Stimulated activated CD8-positive, alpha-beta memory T cell treated with anti-CD3 and anti-CD28 coated beads, Interleukin-4, amount 100 ng/mL, for 24 hours (primary cell): ENCODE measurements around the gene C2orf76.

Source experiments
- DNase-seq: peaks from one replicate; pipeline ENCODE4 v3.0.0-alpha.2; 2020; ENCODE audit warnings: low read depth

The C2orf76 gene

DNA sequence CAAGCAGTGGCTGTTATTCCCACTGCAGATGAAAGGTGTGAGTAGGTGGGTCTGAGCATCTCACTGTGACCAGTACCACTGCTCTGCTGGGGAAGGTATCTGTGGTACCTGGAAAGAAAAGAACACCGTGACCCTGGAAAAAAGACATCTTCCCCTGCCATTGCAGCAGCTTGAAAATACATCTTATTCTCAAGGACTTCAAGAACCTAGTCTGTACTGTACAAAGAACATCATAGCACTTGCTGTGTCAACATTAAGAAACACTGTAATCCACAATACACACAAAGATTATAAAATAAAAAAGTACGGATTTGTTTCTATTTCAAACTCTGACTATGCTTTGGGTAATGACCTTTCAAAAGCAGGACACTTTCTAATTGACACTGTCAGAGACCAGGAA lies 28.9 kb downstream of the C2orf76 start:
- DNase-seq, result no peak

DNA sequence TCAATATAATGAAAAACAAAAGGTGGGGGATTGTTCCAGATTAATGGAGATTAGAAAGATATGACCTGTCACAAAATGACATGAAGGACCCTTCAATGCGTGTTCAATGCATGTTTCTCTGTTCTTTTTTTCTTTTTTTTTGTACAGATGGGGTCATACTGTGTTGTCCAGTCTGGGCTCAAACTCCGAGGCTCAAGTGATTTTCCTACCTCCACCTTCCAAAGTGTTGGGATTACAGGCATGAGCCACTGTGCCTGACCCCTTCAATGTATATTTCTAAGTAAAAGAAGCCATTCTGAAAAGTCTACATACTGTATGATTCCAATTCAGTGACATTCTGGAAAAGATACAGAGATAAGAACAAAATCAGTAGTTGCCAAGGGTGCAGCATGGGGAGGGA lies 32.8 kb downstream of the C2orf76 start:
- DNase-seq, result no peak

DNA sequence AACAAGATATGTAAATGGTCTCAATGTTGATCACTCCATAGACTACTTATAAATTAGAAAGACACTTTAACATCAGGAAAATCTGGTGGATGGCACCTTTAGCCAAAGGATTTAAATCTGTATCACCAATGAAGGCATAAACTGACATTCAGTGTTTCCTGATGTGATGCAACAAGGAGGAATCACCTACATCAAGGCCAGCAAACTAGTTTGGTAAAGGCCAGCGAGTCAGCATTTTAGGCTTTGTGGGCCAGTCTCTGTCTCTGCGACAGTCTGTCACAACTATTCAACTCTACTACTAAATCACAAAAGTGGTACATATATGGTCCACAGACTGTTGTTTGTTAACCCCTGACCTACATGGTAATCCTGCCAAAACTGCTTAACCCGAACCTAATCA lies 33.3 kb downstream of the C2orf76 start:
- DNase-seq, result no peak

DNA sequence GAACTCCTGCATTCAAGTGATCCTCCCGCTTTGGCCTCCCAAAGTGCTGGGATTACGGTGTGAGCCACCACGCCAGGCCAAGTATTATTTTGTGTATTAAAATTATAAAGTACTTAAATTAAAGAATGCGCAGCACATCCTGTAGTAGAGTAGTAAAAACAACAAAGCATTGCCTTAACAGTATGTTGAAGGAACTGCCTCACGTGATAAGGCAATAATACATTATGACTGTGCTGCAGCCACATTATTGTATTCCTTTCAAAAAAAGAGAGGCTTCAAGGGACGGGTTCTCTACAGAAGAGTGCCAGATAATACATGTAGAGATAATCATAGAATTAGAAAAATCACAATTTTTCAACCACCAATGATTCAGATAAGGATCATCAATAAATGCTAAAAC lies 33.7 kb downstream of the C2orf76 start:
- no peak for DNase-seq

DNA sequence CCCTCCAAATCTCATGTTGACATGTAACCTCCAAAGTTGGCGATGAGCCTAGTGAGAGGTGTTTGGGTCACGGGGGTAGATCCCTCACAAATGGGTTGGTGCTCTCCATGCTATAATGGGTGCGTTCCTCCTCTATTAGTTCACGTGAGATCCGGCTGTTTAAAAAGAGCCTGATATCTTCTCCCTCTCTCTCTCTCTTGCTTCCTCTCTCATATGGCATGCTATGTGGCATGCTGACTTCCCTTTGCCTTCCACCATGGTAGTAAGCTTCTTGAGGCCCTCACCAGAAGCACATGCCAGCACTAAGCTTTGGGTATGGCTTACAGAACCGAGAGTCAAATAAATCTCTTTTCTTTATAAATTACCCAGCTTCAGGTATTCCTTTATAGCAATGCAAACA lies 39.2 kb downstream of the C2orf76 start:
- no peak for DNase-seq

DNA sequence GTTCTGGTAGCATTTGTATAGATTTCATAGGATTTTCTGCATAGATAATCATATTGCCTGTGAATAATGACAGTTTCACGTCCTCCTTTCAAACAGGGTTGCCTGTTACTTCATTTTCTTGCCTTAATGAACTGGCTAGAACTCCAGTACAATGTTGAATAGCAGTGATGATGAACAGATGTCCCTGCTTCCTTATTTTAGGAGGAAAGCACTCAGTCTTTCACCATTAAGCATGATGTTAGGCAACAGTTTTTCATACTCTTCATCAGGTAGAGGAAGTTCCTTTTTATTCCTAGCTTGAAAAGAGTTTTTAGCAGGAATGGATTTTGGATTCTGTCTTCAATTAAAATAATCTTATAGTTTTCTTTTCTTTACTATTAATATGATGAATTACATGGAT lies 39.7 kb downstream of the C2orf76 start:
- no peak for DNase-seq

DNA sequence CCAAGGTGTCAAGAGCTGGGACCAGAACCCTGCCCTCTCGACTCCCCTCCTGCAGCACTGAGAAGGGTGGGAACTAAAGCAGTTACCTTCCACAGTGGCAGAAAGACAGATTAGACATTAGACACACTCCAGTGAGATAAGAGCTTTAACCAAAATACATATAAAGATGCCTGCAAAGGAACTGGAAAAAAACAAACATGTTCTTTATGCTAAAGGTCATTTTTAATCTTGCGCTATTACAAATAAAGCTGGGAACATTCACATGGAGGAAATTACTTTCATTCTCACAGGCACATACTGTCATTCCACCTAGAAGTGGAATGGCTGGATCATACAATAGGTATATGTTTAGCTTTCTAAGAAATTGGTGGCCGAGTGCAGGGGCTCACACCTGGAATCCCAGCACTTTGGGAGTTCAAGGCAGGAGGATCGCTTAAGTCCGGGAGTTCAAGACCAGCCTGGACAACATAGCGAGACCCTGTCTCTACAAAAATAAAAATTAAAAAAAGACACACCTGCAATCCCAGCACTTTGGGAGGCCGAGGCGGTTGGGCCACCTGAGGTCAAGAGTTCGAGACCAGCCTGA lies 41.9 kb downstream of the C2orf76 start:
- DNase-seq, result no peak

DNA sequence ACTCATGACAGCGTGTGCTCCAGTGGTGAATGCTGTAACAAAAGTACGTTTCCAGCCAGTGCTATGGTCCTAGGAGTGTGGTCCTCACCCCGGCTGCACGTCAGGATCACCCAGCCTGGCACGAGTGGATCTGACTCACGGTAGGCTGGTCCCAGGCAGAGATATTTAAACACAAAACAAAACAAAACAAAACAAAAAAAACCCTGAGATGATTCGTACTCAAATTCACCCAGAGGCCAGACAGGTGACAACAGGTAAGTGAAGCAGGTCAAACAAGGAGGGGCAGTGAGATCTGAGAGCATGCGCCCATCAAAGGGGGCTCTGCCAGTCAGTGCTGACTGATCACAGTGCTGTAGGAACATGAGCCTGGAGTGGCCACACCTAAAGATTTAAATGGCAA lies 43.2 kb downstream of the C2orf76 start:
- DNase-seq, result no peak

DNA sequence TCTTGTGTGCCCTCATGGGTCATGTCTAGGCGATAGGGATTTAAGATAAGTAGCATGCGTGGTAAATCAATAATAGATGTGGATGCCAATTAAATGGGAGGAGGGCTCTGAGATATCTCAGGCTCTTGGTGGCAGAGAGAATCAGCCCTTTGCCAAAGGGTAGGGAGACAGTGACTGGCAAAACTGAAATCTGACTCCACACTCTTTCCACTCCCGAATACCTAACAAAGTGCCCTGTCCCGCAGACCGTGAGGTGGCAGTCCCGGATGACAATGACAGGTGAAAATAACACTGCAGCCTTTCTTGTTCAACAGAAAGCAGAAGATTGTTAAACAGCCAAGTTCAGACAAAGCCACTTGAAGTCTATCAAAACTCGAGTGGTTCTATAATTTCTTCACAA lies 47.0 kb downstream of the C2orf76 start:
- DNase-seq, result no peak

DNA sequence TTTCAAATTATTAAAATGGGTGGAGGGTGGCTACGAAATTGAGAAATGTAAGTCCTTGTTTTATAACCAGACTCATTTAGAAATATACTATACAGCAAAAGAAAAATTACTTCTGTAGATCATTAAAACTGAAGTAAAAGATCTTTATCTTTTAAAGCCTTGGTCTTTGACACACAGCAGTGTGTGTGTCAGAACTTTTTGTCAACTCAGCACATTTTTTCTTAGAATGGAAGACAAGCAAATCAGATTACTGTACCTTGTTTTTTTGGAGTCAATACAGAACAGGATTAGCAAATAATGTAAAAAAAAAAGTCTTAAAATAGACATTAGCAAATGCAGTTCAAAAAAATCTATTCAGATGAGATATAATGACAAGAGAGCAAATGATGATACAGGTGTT lies 49.1 kb downstream of the C2orf76 start:
- no peak for DNase-seq

DNA sequence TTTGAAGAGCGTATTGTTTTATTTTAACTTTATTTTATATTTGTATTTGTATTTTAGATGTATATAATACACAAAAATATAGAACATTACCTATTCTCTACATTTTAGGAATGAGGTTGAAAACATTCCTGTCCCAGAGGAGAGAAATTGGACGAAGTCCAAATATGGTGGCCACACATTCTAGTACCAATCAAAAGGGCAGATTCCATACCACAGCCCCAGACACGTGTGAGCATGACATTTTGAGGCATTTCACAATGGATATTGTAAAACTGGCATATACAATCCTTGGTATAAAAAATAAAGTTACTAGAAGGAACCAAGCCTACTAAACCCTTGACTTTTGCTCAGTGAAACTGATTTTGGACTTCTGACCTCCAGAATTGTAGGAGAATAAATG lies 50.6 kb downstream of the C2orf76 start:
- DNase-seq, result no peak

DNA sequence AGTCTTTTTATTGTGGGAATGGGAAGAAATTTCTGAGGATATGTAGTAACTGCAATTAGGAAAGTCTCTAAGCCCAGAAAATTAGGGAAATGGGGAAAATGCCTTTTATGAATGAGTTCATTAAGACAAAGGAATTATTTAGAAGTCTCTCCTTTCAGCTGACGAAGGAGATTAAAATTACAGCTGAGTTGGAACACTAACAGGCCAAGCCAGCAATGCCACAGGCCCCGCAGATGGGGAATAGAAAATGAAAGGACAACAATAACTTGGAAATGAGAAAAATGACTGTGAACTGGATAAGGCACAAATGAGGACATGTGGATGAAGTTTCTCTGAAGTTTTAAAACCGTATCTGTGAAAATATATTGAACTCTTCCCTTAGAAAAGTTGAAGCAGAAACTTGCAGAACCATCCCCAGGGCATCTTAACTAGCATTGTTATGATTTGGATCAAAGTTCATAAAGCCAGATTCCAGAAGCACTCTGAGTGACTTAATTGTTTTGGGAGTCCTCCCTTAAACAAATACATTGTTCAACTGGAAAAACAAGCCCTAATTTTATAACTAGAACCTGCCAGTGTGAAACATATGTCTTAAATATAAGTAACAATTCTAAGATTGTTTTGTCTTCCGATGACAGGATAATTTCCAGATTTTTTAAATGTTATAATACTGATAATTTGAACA lies 51.3 kb downstream of the C2orf76 start:
- DNase-seq, result no peak

DNA sequence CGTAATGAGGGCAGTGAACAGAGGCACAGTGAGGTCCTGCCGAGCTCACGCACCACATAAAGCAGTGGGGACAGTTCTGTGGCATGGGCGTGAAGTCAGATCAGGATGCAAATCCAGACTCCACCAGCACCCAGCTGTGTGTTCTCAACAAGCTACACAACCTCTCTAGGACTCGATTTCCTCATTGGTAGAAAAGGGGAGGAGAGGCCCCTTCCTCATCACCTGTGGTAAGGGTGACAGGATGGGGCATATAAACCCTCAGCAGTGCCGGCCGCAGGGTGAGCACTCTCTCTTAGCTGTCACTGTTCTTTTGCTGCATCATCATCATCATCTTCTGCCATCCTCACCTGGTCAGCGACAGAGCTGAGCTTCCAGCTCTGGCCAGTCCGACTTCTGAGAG lies 54.8 kb downstream of the C2orf76 start:
- DNase-seq, result no peak

DNA sequence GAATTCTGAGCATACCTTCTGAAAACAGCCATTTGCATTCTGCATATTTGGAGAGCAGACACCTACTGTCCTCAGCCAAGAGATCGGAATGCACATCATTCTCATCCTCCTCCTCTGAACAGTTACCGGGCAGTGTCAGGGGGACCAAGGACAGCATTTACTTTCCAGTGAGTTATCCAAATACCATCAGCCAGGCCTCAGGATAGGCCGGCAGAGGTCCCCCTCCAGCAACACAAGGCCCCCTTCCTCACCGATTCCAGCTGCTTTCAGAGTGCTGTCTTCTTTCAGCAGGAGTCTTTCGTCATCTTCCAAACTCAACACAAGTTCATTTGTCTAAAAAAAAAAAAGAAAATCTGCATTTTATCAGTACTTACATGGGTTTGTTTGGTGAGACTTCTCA lies 55.3 kb downstream of the C2orf76 start:
- no peak for DNase-seq

DNA sequence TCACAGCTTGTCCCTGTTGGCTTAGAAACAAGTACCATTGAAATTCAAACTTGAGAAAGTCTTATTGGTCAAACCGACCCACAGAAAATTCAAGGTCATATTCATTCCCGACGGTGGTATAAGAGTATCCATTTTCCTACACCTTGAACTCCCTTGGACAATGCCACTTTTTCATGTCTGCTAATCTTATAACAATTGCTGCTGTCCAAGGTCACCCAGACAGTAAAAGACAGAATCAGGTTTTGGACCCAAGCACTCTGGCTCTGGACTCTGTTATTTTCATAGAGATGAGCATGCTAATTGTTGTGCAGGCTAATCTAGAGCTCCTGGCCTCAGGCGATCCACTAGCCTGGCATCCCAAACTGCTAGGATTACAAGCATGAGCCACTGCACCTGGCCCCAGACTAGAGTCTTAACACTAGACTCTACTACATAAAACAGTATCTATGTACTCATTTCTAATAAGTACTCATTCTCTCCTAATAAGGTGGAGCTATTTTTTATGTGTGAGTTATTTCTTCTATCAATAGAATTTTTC lies 57.8 kb downstream of the C2orf76 start:
- DNase-seq, result no peak

DNA sequence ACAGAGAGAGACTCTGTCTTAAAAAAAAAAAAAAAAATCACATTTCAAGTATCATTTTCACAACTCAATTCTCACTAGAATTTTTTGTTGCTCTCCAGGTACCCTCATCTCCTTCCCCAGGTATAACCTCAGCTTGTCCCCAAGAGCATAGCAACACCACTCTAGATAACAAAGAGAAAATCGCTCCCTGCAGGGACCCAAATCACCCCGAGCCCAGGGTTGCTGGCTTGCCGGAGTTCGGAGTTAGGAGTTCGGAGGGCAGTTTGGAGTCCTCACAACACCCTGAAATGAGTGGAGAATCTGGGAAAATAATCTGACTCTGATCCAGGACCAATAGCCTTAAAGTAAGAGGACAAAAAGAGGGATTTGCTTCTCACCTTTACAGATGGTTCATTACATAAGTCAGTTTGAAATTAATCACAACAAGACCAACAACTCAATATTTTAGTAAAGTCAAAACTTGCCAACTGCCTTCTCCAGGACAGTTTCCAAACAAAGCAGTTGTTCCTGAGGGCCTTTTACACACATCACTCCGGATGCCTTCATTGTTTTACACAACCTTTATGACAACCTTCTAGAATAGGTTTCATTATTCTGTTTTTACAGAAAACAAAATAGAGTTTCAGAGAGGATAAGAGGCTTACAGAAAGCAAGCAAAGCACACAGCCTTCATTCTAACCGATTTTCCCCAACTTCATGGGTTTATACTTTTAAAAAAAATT lies 59.1 kb downstream of the C2orf76 start:
- DNase-seq, result no peak

DNA sequence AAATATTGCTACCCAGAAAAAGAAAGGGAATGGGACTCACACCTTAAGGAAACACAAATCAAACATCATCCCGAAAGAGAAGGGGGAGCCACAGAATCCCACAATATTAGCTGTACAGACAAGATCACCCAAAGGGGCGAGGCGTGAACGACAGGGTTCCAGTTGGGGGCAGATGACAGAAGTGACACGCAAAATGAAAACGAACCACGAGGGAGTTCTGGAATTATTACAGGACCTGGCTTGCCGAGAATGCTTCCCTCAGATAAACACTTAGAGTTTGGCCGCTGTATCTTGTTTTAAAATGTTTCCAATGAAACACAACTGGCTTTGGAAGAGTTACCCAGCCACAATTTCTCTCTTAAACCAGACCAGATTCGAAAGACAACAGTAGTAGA lies 60.4 kb downstream of the C2orf76 start:
- DNase-seq, result no peak

DNA sequence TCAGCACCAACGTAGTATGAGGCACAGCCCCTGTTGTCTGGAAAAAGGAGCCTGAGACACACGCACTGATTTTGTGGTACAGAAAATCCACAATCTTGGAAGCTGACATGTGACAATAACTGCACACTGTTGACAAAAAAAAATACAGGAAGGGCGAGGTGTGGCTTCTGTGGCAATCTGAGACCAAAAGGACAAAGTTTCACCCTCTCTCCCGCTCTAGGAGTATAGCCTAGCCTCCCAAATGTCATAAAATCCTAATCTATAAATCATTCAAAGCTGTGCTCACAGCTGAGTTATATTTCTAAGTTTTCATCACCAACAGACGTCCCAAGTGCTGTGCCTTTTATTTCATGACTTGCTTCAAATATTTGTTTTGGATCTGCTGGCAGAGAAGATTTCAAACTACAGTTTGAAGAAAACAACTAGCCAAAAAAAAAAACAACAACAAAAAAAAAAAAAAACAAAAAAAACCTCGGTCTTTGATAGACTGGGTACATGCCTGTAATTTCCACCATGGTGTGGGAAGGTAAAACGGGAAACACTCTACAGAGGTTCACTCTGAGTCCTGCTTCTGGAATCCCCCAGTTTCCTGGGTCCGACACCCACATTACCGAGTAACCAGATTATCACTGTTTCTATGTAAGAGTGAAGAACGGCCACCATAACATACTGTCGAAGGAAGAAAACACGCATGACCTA lies 61.0 kb downstream of the C2orf76 start:
- DNase-seq, result no peak

DNA sequence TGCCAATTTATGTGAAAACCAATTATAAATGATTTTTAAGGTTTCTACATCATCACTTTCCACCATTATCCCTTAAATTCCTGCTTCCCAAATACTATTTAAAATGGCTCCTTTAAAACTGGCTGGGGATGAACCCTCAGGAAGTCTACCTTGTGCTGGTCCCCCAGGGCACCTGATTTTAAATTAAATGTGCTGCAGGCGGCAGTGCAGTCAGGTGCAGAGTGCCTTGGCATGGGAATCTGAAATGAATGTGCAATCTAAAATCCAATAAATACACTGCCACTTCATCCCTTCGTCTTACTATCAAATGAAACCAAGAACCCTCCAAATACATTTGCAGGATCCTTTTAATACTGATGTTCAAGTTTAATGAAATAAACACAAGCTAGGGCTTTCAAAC lies 61.8 kb downstream of the C2orf76 start:
- no peak for DNase-seq

DNA sequence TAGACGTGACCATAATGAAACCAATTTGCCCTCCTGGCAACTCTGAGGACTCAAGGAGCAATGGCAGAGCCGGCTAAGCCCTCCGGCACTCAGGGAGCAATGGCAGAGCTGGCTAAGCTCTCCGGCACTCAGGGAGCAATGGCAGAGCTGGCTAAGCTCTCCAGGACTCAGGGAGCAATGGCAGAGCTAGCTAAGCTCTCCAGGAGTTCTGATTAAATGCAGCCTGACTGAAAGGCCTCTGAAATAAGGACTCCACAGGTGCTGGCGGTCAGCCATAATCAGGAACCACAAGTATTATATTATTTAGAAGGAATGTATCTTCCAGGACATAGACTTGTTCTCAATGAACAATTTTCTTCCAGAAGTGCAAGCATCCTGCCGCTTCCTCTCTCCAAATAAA lies 65.2 kb downstream of the C2orf76 start:
- no peak for DNase-seq

DNA sequence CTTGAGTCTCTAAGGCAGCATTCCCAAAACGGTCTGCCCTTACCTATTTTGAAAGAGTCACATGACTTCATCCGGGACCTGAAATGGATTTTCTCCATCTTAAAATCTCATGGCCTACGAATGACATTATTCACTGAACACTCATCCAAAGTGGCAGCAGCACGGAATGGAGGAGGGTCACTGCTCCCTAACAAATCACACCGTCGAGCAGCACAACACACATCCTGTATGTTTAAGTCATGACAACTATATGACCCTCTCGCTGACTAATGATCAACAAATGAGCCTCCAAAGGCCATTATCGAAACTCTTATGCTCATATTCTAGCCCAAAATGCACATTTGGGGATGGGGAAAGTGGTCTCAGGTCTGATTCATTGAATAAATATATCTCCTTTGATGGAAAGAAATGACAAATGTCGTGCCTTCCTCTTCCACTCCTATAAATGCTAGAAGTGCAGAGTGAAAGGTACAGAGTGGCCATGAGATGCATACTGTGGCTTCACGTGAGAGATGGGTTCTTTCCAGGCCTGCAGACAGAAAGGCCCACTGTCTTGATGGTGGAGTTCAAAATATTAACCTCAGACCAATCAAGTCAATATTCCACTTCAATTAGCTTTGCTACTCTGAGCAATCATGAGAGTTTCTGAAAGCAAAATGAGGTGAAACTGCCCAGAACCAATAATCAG lies 70.8 kb downstream of the C2orf76 start:
- DNase-seq, result no peak

DNA sequence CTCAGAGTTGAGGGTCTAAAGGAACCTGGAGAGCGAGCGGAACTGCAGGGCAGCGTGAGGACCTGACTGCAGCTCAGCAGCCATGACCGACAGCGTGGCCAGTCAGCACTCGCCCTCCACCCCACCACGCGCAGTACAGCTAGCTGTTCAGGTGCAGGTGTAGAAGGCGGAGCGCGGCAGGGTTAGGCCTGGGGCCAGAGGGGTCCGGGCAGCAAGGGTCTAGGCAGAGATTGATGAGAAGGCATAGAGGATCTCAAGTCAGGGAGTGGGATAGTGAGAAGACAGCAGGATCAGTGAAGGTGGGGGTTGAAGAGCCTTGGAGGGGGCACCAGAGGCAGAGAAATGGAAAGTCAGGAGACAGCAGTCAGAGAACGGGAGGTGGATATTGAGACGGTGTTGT lies 72.0 kb downstream of the C2orf76 start:
- DNase-seq, result no peak
